Stomach smooth muscle (tissue), 2 donors: Measurements from ENCODE around the gene ENO3.

Experiments
- H3K27ac ChIP-seq: one replicate; pipeline ENCODE4 v1.7.0; 2013; ENCODE audit warnings: mild to moderate bottlenecking, low read length, inconsistent platforms
- H3K27me3 ChIP-seq, 2 donors: one replicate each; pipeline ENCODE4 v1.7.0; 2013; ENCODE audit warnings: low read length in 2 of 2; ENCODE audit not compliant: insufficient read depth in 2 of 2, control insufficient read depth in 1 of 2
- H3K36me3 ChIP-seq, 2 donors: one replicate each; pipeline ENCODE4 v1.7.0; 2013; ENCODE audit warnings: low read length in 2 of 2; ENCODE audit not compliant: control insufficient read depth in 2 of 2, insufficient read depth in 2 of 2
- H3K4me1 ChIP-seq: one replicate; pipeline ENCODE4 v1.7.0; 2013; ENCODE audit warnings: low read length; ENCODE audit not compliant: control insufficient read depth, insufficient read depth
- H3K4me3 ChIP-seq, 2 donors: one replicate each; pipeline ENCODE4 v1.7.0; 2013; ENCODE audit warnings: low read length in 2 of 2
- H3K9ac ChIP-seq, 2 donors: one replicate each; pipeline ENCODE4 v1.7.0; 2013; ENCODE audit warnings: low read length in 2 of 2, mild to moderate bottlenecking in 1 of 2
- H3K9me3 ChIP-seq, 2 donors: one replicate each; pipeline ENCODE4 v1.7.0; 2013; ENCODE audit warnings: low read length in 2 of 2; ENCODE audit not compliant: control insufficient read depth in 2 of 2
- donor health status: healthy.
- donor health status: Pancreatic carcinoma.

The ENO3 gene

GRCh38 chr17:4998027-4998731 lies 47.3 kb downstream of the ENO3 start:
- H3K27ac ChIP-seq = peak overlapping the region; percentile 66

GRCh38 chr17:4998732-4999429 lies 48.0 kb downstream of the ENO3 start:
- Histone ChIP-seq H3K9ac (peak overlapping the region; percentile 80 to 82), H3K4me1 (peaks cover 39% of the 10 kb centered on the region), H3K36me3 (peaks cover 25 to 26% of the 10 kb centered on the region in 2 donors), H3K27ac (peak overlapping the region; percentile 66), H3K4me3 (peak overlapping the region; percentile 93 to 96), H3K9me3 (no peaks in the 10 kb centered on the region), H3K27me3 (no peaks in the 10 kb centered on the region)

More at GRCh38 chr17:4998027-4998731, 47.3 kb downstream of the ENO3 start:
- peaks cover 18 to 19% of the 10 kb centered on the region in 2 donors for H3K36me3 ChIP-seq
- H3K27me3 ChIP-seq = no peaks in the 10 kb centered on the region
- H3K4me3 ChIP-seq = peak overlapping the region; percentile 93 to 96
- H3K9me3 ChIP-seq = no peaks in the 10 kb centered on the region
- H3K9ac ChIP-seq = peak overlapping the region; percentile 80 to 82
- peaks cover 39% of the 10 kb centered on the region for H3K4me1 ChIP-seq

GRCh38 chr17:4999430-5000093 lies 48.6 kb downstream of the ENO3 start:
- Histone ChIP-seq H3K9ac (peak overlapping the region; percentile 80 to 82), H3K4me3 (peak overlapping the region; percentile 93 to 96), H3K27me3 (no peaks in the 10 kb centered on the region), H3K27ac (peak overlapping the region; percentile 60), H3K9me3 (no peaks in the 10 kb centered on the region), H3K4me1 (peaks cover 39% of the 10 kb centered on the region), H3K36me3 (peaks cover 32 to 33% of the 10 kb centered on the region in 2 donors)

- peak overlapping the region; percentile 60 for H3K27ac ChIP-seq
- no peaks in the 10 kb centered on the region for H3K27me3 ChIP-seq
- H3K4me1 ChIP-seq = peaks cover 39% of the 10 kb centered on the region
- peak overlapping the region; percentile 93 to 96 for H3K4me3 ChIP-seq
- peak overlapping the region; percentile 80 to 82 for H3K9ac ChIP-seq
- H3K36me3 ChIP-seq = peaks cover 38 to 40% of the 10 kb centered on the region in 2 donors
- no peaks in the 10 kb centered on the region for H3K9me3 ChIP-seq
Observed at GRCh38 chr17:5000237-5000639, 49.3 kb downstream of the ENO3 start.

GRCh38 chr17:5002121-5002788 lies 51.3 kb downstream of the ENO3 start:
- no peaks in the 10 kb centered on the region for H3K27me3 ChIP-seq
- no peaks in the 10 kb centered on the region for H3K9me3 ChIP-seq
- no peak overlapping the region for H3K27ac ChIP-seq
- no peak overlapping the region for H3K9ac ChIP-seq
- H3K36me3 ChIP-seq = peaks cover 51 to 52% of the 10 kb centered on the region in 2 donors
- H3K4me3 ChIP-seq = no peak overlapping the region
- peaks cover 32% of the 10 kb centered on the region for H3K4me1 ChIP-seq

GRCh38 chr17:5003214-5003867 lies 52.4 kb downstream of the ENO3 start:
- H3K36me3 ChIP-seq = peaks cover 62 to 63% of the 10 kb centered on the region in 2 donors
- H3K9me3 ChIP-seq = no peaks in the 10 kb centered on the region
- H3K4me1 ChIP-seq = peaks cover 31% of the 10 kb centered on the region
- no peak overlapping the region for H3K27ac ChIP-seq
- H3K27me3 ChIP-seq = no peaks in the 10 kb centered on the region
- H3K9ac ChIP-seq = no peak overlapping the region
- H3K4me3 ChIP-seq = no peak overlapping the region
